Measurements from ENCODE around the gene LCLAT1. TPM values are rescaled to one million over a fixed set of nuclear protein-coding genes. Genes with fewer than 3 reads are reported as not detected.
A peak's percentile ranks its signal among the peaks of the same experiment; 100 is the strongest.

Gene LCLAT1
- total and polyA plus RNA-seq, 2 donors (not counting 1 experiment from before 2014, with no cell fraction given), result 5.1 to 21.9 TPM

- no peaks in the 10 kb centered on the region for H3K79me2 ChIP-seq (ENCODE audit: control insufficient read depth, insufficient read depth, low read length)
- intact Hi-C loops (cut with micrococcal nuclease), result no loop called here
- Mint-ChIP-seq H3K27ac (no peak overlapping the region), H3K4me3 (no peak overlapping the region), H3K27me3 (no peaks in the 10 kb centered on the region), H3K4me1 (peaks cover 37% of the 10 kb centered on the region), H3K9me3 (ENCODE audit: insufficient read depth) (no peaks in the 10 kb centered on the region)
- peaks cover 24 to 28% of the 10 kb centered on the region in 2 donors for H3K4me1 ChIP-seq (ENCODE audit: control insufficient read depth in 2 of 2, insufficient read depth in 2 of 2, low read length in 2 of 2)
- H3K27me3 ChIP-seq (replicated peaks in 1 of 4; ENCODE audit: control extremely low read depth in 1 of 4, control insufficient read depth in 3 of 4, insufficient read depth in 4 of 4, low read length in 3 of 4), result no peaks in the 10 kb centered on the region
- no peak overlapping the region for H2AFZ ChIP-seq (ENCODE audit: insufficient read depth, low read depth, low read length, poor library complexity, severe bottlenecking)
- H3K4me3 ChIP-seq (ENCODE audit: control extremely low read depth in 1 of 5, extremely low read depth in 1 of 5, insufficient read depth in 1 of 5, low read depth in 2 of 5, low read length in 4 of 5), result no peak overlapping the region
- H3K27ac ChIP-seq (ENCODE audit: low read length in 2 of 2), result no peak overlapping the region
- no peak for DNase-seq
- H4K20me1 ChIP-seq (ENCODE audit: control insufficient read depth, insufficient read depth, low read length, poor library complexity, severe bottlenecking), result no peaks in the 10 kb centered on the region
- TF ChIP-seq, protein P1, sequence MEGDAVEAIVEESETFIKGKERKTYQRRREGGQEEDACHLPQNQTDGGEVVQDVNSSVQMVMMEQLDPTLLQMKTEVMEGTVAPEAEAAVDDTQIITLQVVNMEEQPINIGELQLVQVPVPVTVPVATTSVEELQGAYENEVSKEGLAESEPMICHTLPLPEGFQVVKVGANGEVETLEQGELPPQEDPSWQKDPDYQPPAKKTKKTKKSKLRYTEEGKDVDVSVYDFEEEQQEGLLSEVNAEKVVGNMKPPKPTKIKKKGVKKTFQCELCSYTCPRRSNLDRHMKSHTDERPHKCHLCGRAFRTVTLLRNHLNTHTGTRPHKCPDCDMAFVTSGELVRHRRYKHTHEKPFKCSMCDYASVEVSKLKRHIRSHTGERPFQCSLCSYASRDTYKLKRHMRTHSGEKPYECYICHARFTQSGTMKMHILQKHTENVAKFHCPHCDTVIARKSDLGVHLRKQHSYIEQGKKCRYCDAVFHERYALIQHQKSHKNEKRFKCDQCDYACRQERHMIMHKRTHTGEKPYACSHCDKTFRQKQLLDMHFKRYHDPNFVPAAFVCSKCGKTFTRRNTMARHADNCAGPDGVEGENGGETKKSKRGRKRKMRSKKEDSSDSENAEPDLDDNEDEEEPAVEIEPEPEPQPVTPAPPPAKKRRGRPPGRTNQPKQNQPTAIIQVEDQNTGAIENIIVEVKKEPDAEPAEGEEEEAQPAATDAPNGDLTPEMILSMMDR (IDR thresholded peaks at IDR 0.05), result no peak
- TF ChIP-seq EZH2 (IDR thresholded peaks at IDR 0.05; ENCODE audit: borderline replicate concordance, insufficient read depth, low read depth, low read length, poor library complexity, severe bottlenecking), result no peak
- POLR2A ChIA-PET, result no interaction called here
- WGBS (ENCODE audit: insufficient coverage), result no CpG with 5 or more reads among the region's 4 CpGs
- CTCF ChIA-PET, result no interaction called here
- no peaks in the 10 kb centered on the region for H3K9me3 ChIP-seq (ENCODE audit: control extremely low read depth in 1 of 3, control insufficient read depth in 2 of 3, insufficient read depth in 1 of 3, low read length in 2 of 3)
- no peak overlapping the region for H3K4me2 ChIP-seq (replicated peaks; ENCODE audit: low read depth, low read length, poor library complexity, severe bottlenecking)
- H3K36me3 ChIP-seq (replicated peaks in 1 of 2; ENCODE audit: control extremely low read depth in 1 of 2, control insufficient read depth in 1 of 2, extremely low read depth in 1 of 2, insufficient read depth in 2 of 2, low read length in 1 of 2), result peaks cover 2 to 4% of the 10 kb centered on the region in 2 experiments
- ATAC-seq (ENCODE audit: low read depth), result no peak
- no peak overlapping the region for H3K9ac ChIP-seq (ENCODE audit: low read length)
These were observed 130.1 kb downstream of the LCLAT1 start for GRCh38 chr2:30577151-30577550.

GRCh38 chr2:30580391-30580790, 133.3 kb downstream of the LCLAT1 start:
- Histone ChIP-seq H3K9ac (ENCODE audit: low read length) (peak overlapping the region; percentile 31), H2AFZ (ENCODE audit: insufficient read depth, low read depth, low read length, poor library complexity, severe bottlenecking) (peak overlapping the region; percentile 49), H4K20me1 (ENCODE audit: control insufficient read depth, insufficient read depth, low read length, poor library complexity, severe bottlenecking) (no peaks in the 10 kb centered on the region), H3K27ac (ENCODE audit: low read length in 2 of 2) (peak overlapping the region; percentile 69 to 85), H3K9me3 (ENCODE audit: control extremely low read depth in 1 of 3, control insufficient read depth in 2 of 3, insufficient read depth in 1 of 3, low read length in 2 of 3) (no peaks in the 10 kb centered on the region), H3K36me3 (replicated peaks in 1 of 2; ENCODE audit: control extremely low read depth in 1 of 2, control insufficient read depth in 1 of 2, extremely low read depth in 1 of 2, insufficient read depth in 2 of 2, low read length in 1 of 2) (peaks cover 0 to 2% of the 10 kb centered on the region in 2 experiments), H3K79me2 (ENCODE audit: control insufficient read depth, insufficient read depth, low read length) (peaks cover 6% of the 10 kb centered on the region), H3K4me3 (ENCODE audit: control extremely low read depth in 1 of 5, extremely low read depth in 1 of 5, insufficient read depth in 1 of 5, low read depth in 2 of 5, low read length in 4 of 5) (peak overlapping the region in 1 of 5 experiments; percentile 25), H3K4me1 (ENCODE audit: control insufficient read depth in 2 of 2, insufficient read depth in 2 of 2, low read length in 2 of 2) (peaks cover 53 to 60% of the 10 kb centered on the region in 2 donors), H3K27me3 (replicated peaks in 1 of 4; ENCODE audit: control extremely low read depth in 1 of 4, control insufficient read depth in 3 of 4, insufficient read depth in 4 of 4, low read length in 3 of 4) (no peaks in the 10 kb centered on the region), H3K4me2 (replicated peaks; ENCODE audit: low read depth, low read length, poor library complexity, severe bottlenecking) (peak overlapping the region; percentile 54)
- peak overlapping the region; percentile 76 for H3K27ac Mint-ChIP-seq
- 10% methylated on average over 3 of the region's 3 CpGs for WGBS (ENCODE audit: insufficient coverage)
- ATAC-seq (ENCODE audit: low read depth) (peak; percentile 62), DNase-seq (peak; percentile 64)
- peaks cover 61% of the 10 kb centered on the region for H3K4me1 Mint-ChIP-seq
- H3K9me3 Mint-ChIP-seq (ENCODE audit: insufficient read depth), result no peaks in the 10 kb centered on the region
- no peak for TF ChIP-seq EZH2 (IDR thresholded peaks at IDR 0.05; ENCODE audit: borderline replicate concordance, insufficient read depth, low read depth, low read length, poor library complexity, severe bottlenecking)
- TF ChIP-seq, protein P1 (IDR thresholded peaks at IDR 0.05), result no peak
- ChIA-PET POLR2A (no interaction called here), CTCF (interaction anchor here (0.6 to 2.0 kb wide), 6 partner anchors 10 to 245 kb away, joined by 3 to 6 read pairs (median 4); no protein-coding TSS in a partner anchor)
- peak overlapping the region; percentile 37 for H3K4me3 Mint-ChIP-seq
- intact Hi-C loops (cut with micrococcal nuclease), result loop anchor here (5.0 to 10.0 kb wide), 3 partner anchors 47 to 348 kb away; partner anchors contain the start of gene LBH
- H3K27me3 Mint-ChIP-seq, result no peaks in the 10 kb centered on the region

All from B cell (primary cell).